Endothelial cell (in vitro differentiated cells): ENCODE results near the gene CNTN4. TPM values are rescaled to one million over a fixed set of nuclear protein-coding genes. Genes with fewer than 3 reads are reported as not detected.

Experiments
- DNase-seq: peaks from one replicate; pipeline ENCODE4 v3.0.0; 2021; ENCODE audit warnings: low spot score
- H3K27ac Mint-ChIP-seq: one replicate; pipeline ENCODE4 v1.8.0; 2021; ENCODE audit warnings: mixed read lengths, inconsistent platforms; ENCODE audit not compliant: unreplicated experiment
- H3K27me3 Mint-ChIP-seq: one replicate; pipeline ENCODE4 v1.8.0; 2021; ENCODE audit warnings: mild to moderate bottlenecking, moderate library complexity, mixed read lengths, inconsistent platforms; ENCODE audit not compliant: unreplicated experiment
- H3K36me3 Mint-ChIP-seq: one replicate; pipeline ENCODE4 v1.8.0; 2021; ENCODE audit warnings: mild to moderate bottlenecking, low read depth, mixed read lengths, inconsistent platforms; ENCODE audit not compliant: unreplicated experiment
- H3K4me1 Mint-ChIP-seq: one replicate; pipeline ENCODE4 v1.8.0; 2021; ENCODE audit warnings: mild to moderate bottlenecking, mixed read lengths, inconsistent platforms; ENCODE audit not compliant: unreplicated experiment
- H3K4me3 Mint-ChIP-seq: one replicate; pipeline ENCODE4 v1.8.0; 2021; ENCODE audit warnings: mild to moderate bottlenecking, mixed read lengths, inconsistent platforms; ENCODE audit not compliant: unreplicated experiment
- H3K9me3 Mint-ChIP-seq: one replicate; pipeline ENCODE4 v1.8.0; 2021; ENCODE audit warnings: mixed read lengths, inconsistent platforms; ENCODE audit not compliant: unreplicated experiment
- total RNA-seq: library from RNA; stranded (reverse); fragmentation: NEBNext Ultra II Directional; extraction: Animal tissue kit (Norgen Biotek cat#: 25700); gene quantifications from one replicate; pipeline ENCODE4 v1.2.1, GENCODE V29; 2021; ENCODE audit not compliant: unreplicated experiment
- TF ChIP-seq, protein P1 (sequence below): fragments of 200-600 bp; sonication (generic); IDR thresholded peaks from one replicate; pipeline ENCODE4 v1.5.0; 2021; ENCODE audit warnings: antibody characterized with exemption; ENCODE audit not compliant: unreplicated experiment

CNTN4 gene
- total RNA-seq, 1 donor from 2014 or later = not detected

DNA sequence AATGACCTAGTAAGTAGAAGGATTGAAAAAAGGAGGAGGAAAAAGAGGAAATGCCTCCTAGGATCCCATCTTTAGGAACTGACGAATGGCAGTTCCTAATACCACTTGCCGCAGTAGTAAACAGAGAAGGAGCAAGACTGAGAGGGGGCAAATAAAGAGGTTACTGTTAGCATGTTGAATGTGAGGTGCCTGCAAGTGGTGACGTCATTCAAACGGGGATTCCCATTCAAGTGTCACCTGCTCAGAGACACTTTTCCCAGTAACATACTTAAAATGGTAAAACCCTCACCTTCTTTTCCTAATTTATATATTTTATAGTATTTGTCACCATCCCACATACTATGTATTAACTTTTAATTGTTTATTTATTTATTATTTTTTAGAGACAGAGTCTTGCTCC lies 832.6 kb downstream of the CNTN4 start:
- peaks cover 38% of the 10 kb centered on the region for H3K9me3 Mint-ChIP-seq
- DNase-seq = no peak
- no peak overlapping the region for H3K4me3 Mint-ChIP-seq
- no peak overlapping the region for H3K27ac Mint-ChIP-seq
- H3K4me1 Mint-ChIP-seq = no peaks in the 10 kb centered on the region
- H3K36me3 Mint-ChIP-seq = peaks cover 12% of the 10 kb centered on the region
- TF ChIP-seq, protein P1, sequence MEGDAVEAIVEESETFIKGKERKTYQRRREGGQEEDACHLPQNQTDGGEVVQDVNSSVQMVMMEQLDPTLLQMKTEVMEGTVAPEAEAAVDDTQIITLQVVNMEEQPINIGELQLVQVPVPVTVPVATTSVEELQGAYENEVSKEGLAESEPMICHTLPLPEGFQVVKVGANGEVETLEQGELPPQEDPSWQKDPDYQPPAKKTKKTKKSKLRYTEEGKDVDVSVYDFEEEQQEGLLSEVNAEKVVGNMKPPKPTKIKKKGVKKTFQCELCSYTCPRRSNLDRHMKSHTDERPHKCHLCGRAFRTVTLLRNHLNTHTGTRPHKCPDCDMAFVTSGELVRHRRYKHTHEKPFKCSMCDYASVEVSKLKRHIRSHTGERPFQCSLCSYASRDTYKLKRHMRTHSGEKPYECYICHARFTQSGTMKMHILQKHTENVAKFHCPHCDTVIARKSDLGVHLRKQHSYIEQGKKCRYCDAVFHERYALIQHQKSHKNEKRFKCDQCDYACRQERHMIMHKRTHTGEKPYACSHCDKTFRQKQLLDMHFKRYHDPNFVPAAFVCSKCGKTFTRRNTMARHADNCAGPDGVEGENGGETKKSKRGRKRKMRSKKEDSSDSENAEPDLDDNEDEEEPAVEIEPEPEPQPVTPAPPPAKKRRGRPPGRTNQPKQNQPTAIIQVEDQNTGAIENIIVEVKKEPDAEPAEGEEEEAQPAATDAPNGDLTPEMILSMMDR = no peak
- H3K27me3 Mint-ChIP-seq = no peaks in the 10 kb centered on the region

DNA sequence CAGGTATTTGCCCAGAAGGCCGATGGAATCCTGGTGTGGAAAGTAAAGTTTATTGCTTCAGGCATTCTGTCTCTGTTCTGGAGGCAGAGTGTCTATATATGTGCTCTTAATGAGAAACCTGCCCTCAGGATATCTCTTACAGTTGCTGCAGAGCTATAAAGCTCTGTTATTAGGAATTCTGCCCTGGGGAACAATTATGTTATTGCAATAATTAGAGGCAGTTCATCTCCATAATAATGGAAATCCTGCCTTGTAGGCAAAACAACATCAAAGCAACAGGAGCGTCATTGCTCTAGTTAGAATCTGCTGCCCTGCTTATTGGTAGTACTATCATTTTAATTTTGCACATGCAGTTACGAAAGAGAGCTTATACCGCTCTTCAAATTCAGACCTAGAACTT lies 835.9 kb downstream of the CNTN4 start:
- H3K36me3 Mint-ChIP-seq = peaks cover 12% of the 10 kb centered on the region
- H3K27ac Mint-ChIP-seq = no peak overlapping the region
- H3K4me1 Mint-ChIP-seq = no peaks in the 10 kb centered on the region
- no peak overlapping the region for H3K4me3 Mint-ChIP-seq
- peaks cover 52% of the 10 kb centered on the region for H3K9me3 Mint-ChIP-seq
- H3K27me3 Mint-ChIP-seq = no peaks in the 10 kb centered on the region
- TF ChIP-seq, protein P1 = no peak
- no peak for DNase-seq

DNA sequence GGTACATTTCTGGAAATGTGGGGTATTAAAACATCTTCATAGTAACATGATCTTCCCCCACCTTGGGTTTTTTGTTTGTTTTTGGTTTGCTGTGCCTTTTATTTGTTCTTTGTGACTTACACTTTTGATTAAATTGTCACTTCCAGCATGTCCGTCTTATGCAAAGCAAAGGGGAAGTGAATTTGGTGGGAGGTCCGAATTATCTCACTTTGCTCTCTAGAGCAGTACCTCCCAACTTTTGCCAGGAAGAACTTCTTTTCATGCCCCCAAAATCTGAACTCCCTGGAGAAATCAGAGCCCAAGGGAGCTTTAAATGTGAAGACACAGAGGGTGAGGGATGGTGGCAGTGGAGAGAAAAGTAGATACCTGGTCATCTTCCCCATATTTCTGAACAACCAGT lies 838.4 kb downstream of the CNTN4 start:
- DNase-seq = no peak
- TF ChIP-seq, protein P1 = no peak
- Mint-ChIP-seq H3K27me3 (no peaks in the 10 kb centered on the region), H3K36me3 (peaks cover 7% of the 10 kb centered on the region), H3K4me3 (no peak overlapping the region), H3K9me3 (peaks cover 54% of the 10 kb centered on the region), H3K4me1 (no peaks in the 10 kb centered on the region), H3K27ac (no peak overlapping the region)

DNA sequence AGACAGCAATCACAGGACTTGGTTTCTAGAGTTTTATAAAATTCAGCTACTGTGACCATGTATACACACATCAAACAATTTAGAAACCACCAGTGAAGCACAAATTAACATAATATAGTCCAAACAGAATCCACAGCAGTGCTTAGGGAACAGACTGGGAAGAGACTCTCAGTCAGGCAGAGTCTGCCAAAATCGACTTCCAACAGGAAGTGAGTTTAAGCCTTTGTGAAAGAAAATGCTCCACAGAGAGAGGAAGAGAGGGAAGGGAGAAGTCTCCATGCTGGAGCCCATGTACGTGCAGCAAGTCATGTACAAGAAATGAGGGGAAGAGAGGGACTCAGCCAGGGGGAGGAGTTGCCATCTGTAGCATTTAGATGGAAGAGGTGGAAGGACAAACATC lies 838.9 kb downstream of the CNTN4 start:
- H3K36me3 Mint-ChIP-seq = peaks cover 7% of the 10 kb centered on the region
- no peaks in the 10 kb centered on the region for H3K27me3 Mint-ChIP-seq
- DNase-seq = no peak
- H3K9me3 Mint-ChIP-seq = peaks cover 55% of the 10 kb centered on the region
- TF ChIP-seq, protein P1 = no peak
- H3K4me1 Mint-ChIP-seq = no peaks in the 10 kb centered on the region
- no peak overlapping the region for H3K27ac Mint-ChIP-seq
- no peak overlapping the region for H3K4me3 Mint-ChIP-seq

DNA sequence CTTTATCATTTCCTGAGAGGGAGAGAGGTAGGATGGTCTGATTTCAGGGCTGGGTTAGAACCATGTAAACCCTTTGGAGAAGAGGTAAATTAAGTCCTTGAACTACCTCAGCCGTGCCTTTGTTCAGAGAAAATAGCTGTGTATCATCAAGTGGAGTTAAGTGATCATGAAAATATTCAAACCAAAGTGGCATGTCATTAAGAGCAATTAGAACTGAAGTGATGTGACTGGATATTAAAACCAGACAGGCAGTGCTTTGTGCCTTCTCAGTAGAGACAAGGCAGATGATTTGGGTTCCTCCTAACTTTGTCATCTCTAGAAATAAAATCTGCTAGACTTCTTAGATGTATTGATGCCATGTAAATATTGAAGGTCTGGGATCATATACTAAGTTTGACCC lies 840.0 kb downstream of the CNTN4 start:
- TF ChIP-seq, protein P1 = no peak
- no peak overlapping the region for H3K27ac Mint-ChIP-seq
- no peaks in the 10 kb centered on the region for H3K4me1 Mint-ChIP-seq
- H3K36me3 Mint-ChIP-seq = peaks cover 4% of the 10 kb centered on the region
- peaks cover 51% of the 10 kb centered on the region for H3K9me3 Mint-ChIP-seq
- DNase-seq = no peak
- H3K27me3 Mint-ChIP-seq = no peaks in the 10 kb centered on the region
- H3K4me3 Mint-ChIP-seq = no peak overlapping the region
